GM18858 (cell line): ENCODE data around the gene GNAQ.
"Not testable (repeated sequence)": the region's sequence is repeated elsewhere in the genome, so short reads cannot be mapped to it uniquely, and the experiment has no call there.

Source experiments
- ATAC-seq: cut with Tn5 transposase; IDR thresholded peaks from one replicate; pipeline ENCODE4 v1.9.1; 2021; ENCODE audit not compliant: unreplicated experiment

Gene GNAQ

DNA sequence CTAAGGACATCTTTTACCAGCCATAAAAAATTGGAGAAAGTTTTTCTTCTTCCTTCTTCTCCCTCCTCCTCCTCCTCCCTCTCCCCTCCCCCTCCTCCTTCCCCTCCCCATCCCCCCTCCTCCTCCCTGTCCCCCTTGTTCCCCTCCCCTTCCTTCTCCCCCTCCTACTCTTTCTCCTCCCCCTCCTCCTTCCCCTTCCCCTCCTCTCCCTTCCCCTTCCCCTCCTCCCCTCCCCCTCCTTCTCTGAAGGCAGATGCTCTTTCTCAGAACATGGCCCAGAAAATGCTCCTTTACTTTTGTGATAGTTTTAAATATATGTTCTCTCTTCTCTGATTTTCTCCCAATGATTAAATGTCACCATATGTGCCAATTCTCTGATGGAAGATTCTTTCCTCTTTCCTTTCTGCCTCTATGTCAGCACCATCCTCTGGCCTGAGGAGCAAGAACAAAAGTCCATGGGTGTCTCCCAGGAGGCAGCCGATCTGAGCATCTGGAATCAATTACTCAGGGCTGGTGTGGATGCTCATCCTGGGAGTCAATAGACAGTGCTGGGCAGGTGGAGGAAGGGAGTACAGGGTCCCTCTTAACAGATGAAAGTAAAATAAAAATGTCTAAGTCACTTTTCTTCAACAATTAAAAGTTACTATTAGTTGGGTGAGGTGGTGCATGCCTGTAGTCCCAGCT is 320.5 kb downstream of the GNAQ start:
- ATAC-seq, result no peak

DNA sequence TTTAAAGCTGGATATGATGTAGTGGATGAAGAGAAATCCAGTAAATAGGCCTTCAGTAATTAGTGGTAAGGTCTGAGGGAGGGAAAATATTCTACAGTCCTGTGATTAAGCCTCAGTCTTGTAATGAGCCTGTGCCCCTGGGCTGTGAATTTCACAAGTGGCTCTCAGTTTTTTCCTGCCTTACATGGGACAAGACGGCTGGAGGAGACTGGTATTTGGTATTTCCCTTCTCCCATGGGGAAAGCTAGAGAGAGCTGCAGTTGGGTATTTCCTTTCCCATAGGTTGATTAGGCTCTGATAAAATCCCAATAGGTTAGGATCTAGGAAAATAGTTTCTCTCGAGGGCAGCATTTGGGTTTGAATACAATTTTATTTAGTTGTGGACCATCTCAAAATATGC is 321.3 kb downstream of the GNAQ start:
- ATAC-seq, result no peak

DNA sequence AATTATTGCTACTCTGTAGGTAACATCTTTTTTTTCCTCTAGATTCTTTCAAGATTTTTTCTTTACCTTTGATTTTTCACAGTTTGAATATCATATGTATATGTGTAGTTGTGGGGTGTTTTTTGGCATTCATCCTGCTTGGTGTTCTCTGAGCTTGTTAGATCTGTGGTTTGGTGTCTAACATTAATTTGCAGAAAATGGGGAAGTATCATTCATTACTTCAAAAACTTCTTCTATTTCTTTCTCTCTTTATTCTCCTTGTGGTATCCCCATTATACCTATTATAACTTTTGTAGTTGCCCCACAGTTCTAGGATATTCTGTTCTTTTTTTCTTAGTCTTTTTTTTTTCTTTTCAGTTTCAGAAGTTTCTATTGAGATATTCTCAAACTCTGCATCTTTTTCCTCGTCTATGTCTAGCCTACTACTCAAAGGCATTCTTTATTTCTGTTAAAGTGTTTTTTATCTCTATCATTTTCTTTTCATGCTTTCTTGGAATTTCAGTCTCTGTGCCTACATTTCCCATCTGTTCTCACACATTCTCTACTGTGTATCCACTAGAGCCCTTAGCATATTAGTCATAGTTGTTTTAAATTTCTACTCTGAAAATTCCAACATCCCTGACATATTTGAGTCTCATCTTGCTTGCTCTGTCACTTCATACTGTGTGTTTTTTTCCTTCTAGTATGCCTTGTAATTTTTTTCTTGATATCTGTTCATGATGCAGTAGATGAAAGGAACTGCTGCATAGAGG is 323.4 kb downstream of the GNAQ start:
- no peak for ATAC-seq

DNA sequence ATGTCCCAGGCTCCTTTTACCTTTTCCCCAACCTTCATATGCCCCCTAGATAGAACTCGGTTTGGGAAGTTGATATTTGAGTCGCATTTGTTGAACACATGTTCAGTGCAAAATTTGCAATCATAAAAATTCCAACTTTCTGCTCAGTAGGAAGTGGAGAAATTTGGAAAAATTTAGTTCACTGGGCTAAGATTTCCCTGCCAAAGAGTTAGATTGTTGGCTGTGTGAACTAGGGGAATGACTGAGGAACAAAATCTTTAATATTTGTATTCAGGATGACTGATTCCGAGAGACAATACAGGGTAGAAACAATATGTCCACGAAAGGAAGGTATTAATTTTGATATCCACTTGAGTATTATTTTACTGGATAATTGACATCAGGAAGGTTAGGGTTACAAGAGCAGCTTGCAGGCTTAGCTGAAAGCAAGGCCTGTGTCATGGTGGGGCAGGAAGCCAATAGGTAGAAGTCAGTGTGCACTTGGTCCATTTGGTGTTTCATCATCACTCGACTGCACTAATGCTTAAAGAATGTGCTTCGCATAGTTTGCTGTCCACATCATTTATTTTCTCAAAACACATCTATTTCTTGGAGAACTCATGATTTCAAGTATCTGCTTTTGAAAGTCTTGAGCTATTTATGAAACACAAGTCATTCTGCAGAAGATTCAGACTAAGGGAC is 324.1 kb downstream of the GNAQ start:
- ATAC-seq, result no peak

DNA sequence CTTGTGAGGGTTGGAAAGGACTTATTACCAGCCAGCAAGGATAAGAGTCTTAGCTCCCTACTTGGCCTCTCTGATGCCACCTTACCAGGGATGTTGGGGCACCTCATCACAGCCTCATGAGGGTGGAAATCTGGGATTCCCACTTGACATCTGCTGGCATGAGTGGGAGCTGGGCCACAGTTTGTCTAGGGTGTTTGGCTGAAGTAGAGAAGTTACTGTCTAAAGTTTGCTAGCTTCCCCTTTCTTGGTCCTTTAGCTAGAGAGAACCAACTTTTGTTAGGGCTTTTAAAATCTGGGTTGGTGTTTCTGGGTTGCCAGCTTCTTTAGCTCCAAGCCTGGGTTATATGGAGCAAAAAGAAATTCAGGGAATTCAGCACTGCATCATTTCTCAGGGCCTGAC is 326.0 kb downstream of the GNAQ start:
- ATAC-seq, result no peak

DNA sequence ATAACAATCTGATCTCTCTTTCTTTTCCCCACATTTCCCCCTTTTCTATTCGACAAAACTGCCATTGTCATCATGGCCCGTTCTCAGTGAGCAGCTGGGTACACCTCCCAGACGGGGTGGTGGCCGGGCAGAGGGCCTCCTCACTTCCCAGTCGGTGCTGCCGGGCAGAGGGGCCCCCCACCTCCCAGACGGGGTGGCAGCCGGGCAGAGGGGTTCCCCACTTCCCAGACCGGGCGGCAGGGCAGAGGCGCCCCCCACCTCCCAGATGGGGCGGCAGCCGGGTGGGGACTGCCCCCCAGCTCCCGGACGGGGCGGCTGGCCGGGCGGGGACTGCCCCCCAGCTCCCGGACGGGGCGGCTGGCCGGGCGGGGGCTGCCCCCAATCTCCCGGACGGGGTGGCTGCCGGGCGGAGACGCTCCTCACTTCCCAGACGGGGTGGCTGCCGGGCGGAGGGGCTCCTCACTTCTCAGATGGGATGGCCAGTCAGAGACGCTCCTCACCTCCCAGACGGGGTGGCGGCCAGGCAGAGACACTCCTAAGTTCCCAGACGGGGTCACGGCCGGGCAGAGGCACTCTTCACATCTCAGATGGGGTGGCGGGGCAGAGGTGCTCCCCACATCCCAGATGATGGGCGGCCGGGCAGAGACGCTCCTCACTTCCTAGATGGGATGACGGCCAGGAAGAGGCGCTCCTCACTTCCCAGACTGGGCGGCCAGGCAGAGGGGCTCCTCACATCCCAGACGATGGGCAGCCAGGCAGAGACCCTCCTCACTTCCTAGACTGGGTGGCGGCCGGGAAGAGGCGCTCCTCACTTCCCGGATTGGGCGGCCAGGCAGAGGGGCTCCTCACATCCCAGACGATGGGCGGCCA is 328.9 kb downstream of the GNAQ start:
- ATAC-seq, result not testable (repeated sequence)

DNA sequence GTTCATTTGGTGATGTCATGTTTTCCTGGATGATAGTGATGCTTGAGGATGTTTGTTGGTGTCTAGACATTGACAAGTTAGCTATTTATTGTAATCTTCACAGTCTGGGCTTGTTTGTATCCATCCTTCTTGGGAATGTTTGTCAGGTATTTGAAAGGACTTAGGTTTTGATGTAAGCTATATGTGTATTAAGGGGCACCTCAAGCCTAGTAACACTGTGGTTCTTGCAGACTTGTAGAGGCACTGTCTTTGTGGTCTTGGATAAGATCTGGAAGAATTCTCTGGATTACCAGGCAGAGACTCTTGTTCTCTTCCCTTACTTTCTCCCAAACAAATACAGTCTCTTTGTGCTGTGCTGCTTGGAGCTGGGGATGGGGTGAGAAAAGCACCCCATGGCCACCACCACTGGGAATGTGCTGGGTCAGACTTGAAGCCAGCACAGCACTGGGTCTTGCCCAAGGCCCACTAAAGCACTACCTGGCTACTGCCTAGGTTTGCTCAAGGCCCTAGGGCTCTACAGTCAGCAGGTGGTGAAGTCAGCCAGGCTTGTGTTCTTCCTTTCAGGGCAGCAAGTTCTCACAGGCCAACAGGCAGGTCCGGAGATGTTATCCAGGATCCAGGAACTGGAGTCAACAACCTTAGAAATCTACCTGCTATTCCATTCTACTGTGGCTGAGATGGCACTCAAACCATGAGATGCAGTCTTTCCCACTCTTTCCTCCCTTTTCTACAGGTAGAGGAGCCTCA is 334.2 kb downstream of the GNAQ start:
- no peak for ATAC-seq

DNA sequence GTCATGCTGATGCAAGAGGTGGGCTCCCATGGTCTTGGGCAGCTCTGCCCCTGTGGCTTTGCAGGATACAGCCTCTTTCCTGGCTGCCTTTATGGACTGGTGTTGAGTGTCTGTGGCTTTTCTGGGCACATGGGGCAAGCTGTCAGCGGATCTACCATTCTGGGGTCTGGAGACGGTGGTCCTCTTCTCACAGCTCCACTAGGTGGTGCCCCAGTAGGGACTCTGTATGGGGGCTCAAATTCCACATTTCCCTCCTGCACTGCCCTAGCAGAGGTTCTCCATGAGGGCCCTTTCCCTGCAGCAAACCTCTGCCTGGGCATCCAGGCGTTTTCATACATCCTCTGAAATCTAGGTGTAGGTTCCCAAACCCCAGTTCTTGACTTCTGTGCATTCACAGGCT is 340.9 kb downstream of the GNAQ start:
- ATAC-seq, result not testable (repeated sequence)

DNA sequence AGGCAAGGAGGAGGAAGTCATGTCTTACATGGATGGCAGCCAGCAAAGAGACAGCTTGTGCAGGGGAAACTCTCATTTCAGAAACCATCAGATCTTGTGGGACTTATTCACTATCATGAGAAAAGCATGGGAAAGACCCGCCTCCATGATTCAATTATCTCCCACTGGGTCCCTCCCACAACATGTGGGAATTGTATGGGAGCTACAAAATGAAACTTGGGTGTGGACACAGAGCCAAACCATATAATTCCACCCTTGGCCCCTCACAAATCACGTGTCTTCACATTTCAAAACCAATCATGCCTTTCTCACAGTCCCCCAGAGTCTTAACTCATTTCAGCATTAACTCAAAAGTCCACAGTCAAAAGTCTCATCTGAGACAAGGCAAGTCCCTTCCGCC is 341.5 kb downstream of the GNAQ start:
- ATAC-seq, result not testable (repeated sequence)

DNA sequence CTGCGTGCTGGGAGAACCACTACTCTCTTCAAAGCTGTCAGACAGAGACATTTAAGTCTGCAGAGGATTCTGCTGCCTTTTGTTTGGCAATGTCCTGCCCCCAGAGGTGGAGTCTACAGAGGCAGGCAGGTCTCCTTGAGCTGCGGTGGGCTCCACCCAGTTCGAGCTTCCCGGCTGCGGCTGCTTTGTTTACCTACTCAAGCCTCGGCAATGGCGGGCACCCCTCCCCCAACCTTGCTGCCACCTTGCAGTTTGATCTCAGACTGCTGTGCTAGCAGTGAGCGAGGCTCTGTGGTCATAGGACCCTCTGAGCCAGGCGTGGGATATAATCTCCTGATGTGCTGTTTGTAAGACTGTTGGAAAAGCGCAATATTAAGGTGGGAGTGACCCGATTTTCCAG is 343.9 kb downstream of the GNAQ start:
- not testable (repeated sequence) for ATAC-seq

DNA sequence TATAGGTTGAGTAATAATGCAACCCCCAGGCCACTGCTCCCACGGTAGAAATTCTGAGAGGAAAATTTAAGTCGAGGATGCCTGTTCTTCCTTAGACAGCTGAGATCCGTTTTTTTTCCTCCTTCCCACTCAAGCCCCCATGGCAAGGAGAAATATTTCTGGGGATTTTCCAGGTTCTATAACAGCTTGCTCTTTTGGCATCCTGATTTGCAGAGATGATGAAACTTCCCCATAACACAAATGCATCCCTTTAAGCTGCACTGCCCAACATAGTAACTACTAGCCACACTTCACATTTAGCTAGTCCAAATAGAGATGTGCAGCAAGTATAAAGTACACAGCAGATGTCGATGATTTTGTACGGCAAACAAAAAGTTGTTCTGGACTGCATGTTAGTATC is 351.0 kb downstream of the GNAQ start:
- ATAC-seq, result no peak

DNA sequence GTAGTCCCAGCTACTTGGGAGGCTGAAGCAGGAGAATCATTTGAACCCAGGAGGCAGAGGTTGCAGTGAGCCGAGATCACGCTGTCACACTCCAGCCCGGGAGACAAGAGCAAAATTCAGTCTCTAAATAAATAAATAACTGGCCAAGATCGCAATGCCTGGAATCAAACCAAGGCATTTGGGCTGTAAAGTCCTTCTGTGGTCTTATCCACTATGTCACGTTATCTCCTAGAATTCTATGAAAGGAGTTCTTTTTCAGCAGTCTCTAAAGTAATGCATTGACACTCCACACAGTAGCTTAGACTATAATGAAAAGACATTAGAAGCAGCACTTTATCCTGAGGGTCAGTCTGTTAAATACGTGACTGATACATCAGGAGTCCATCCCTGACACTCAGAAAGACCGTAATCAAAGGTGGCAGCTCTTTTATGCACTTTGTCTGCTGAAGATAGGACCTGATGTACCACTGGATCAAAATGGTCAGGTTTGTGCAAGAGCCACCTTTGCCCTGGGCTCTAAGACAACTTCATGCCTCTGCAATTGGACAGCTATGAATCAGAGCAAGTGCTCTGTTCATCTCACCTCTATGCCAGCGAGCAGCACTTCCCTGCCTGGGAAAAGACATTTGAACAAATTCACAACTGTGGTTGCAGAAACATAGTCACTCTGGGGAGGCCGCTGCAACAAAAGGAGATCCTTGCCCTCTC is 351.8 kb downstream of the GNAQ start:
- no peak for ATAC-seq

DNA sequence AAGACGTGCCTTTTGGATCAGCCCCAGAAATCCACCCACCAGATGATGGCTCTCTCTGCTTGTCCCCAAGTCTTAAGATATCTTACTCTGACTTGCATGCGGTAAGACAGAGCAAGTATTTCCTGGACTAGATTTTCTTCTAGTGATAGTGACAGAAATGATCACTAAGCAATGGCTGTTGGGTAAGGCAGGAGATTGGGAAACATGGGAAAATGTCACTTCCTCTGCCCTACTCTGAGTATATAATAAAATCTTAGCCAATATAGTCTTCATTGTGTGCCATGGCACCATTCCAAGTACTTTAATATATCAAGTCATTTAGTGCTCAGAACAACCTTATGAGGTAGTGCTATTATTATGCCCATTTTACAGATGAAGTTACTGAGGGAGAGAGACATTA is 352.5 kb downstream of the GNAQ start:
- ATAC-seq, result no peak

DNA sequence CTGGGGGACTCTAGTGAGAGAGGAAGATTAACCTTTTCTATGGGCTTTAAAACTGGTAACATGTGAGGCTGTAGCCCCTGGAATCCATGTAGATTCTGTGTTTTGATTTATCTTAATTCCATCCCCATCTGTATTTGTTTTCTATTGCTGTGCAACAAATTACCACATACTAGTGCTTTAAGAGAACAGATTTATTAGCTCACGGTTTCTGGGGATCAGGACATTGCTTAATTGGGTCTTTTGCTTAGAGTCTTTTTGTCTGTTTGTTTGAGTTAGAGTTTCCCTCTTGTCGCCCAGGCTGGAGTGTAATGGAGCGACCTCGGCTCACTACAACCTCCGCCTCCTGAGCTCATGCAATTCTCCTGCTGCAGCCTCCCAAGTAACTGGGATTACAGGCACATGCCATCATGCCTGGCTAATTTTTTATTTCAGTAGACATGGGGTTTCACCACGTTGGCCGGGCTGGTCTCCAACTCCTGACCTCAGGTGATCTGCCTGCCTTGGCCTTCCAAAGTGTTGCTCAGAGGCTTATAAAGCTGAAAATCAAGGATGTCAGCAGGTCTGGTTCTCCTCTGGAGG is 353.6 kb downstream of the GNAQ start:
- no peak for ATAC-seq

DNA sequence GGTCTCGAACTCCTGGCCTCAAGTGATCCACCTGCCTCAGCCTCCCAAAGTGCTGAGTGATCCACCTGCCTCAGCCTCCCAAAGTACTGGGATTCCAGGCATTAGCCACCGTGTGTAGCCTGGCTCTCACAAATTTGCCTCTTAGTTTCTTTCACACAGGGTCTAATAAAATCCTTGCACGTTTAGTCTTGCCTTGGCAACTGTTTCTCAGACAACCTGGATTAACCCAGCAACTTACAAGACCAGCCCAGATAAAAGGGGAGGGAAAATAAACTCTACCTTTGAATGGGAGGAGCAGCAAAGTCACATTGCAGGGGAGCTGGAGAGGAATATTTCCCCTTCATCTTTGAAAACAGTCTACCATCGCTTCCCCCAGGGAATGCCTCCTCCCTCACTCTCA is 354.2 kb downstream of the GNAQ start:
- no peak for ATAC-seq

DNA sequence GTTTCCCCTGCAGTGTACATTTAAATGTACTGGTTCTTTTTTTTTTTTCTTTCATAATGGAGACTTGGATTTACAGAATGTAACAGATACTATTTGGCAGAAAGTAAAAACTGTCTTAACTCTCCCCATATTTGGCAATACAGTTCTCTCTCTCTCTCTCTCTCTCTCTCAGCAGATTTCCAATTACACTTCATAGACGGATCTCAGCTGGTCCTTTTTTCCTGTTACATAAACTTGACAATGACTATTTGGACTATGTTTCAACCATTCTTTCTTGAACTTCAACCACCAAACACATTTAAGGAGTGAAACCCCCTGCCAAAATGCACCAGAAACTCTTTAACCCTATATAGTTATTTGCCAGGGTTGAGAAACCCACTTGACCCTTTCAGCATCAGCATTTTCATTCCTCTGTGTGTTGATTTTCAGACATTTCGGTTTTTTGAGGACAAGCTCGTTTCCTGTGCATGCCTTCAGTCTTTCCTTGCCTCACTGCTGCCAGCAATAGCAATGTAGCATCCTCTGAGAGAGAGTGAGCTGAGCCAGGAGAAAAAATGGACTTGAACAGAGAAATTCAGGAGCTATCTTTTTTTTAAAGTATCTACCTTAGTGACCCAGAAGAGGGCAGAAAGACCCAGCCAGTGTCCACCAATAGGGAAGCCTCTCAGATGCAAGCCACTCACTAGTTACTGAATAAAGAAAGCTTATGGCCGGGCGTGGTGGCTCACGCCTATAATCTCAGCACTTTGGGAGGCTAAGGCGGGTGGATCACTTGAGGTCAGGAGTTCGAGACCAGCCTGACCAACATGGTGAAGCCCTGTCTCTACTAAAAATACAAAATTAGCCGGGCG is 357.4 kb downstream of the GNAQ start:
- ATAC-seq, result no peak

DNA sequence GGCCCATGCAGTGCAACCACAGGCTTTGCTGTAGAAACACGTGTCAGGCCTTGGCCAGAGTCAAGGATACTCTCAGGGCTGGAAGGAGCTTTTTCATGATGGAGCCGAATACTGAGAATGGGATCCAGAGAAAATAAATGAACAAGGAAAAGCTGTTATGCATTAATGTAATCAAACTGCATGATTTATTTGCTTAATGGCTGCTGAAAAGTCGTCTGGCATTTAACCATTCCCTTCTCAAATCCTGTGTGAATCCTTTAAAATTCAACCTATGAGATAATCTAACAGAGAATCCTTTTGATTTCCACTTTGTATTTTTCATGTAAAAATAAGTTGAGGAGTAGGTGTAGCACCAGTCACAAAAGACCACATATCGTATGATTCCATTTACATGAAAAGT is 359.4 kb downstream of the GNAQ start:
- ATAC-seq, result no peak

DNA sequence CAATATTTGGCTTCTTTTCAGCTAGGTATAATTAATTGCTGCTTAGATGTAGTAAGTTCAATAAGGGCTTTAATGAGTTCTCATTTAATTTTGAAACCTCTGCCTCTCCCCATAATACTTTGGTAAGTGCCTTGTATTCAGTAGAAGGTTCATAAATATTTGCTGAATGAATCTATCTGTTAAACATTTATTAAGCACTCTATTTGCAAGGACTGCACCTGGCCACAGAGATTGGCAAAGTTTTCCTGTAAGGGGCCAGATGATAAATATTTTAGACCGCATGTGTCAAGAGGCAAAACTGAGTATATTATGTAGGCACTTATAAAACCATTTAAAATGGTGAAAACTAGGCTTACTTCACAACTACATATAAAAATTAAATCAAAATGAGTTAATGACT is 364.5 kb downstream of the GNAQ start:
- no peak for ATAC-seq
